Measurements from ENCODE around the gene PRMT1.

DNA sequence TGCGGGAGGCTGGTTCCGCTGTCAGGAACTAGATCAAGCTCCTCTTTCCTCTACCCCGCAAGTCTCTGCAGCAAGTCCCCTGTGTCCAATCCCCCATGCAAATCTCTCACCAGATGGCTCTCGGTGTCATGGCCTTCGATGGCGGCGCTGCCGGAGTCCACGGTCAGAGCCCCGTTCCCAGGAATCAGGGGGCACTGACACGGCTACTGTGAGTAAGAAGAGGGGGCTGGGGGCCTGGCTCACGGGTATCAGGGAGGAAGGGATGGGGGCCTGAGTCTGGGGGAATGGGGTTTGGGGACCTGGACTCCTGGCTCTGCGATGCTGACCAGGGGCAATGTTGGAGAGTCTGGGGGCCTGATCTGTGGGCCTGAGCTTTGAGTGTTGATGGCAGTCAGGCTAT is 31.1 kb upstream of the PRMT1 start:
- TF ChIP-seq, protein P1, sequence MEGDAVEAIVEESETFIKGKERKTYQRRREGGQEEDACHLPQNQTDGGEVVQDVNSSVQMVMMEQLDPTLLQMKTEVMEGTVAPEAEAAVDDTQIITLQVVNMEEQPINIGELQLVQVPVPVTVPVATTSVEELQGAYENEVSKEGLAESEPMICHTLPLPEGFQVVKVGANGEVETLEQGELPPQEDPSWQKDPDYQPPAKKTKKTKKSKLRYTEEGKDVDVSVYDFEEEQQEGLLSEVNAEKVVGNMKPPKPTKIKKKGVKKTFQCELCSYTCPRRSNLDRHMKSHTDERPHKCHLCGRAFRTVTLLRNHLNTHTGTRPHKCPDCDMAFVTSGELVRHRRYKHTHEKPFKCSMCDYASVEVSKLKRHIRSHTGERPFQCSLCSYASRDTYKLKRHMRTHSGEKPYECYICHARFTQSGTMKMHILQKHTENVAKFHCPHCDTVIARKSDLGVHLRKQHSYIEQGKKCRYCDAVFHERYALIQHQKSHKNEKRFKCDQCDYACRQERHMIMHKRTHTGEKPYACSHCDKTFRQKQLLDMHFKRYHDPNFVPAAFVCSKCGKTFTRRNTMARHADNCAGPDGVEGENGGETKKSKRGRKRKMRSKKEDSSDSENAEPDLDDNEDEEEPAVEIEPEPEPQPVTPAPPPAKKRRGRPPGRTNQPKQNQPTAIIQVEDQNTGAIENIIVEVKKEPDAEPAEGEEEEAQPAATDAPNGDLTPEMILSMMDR (IDR thresholded peaks at IDR 0.05; ENCODE audit: insufficient read depth, low read depth, low read length): no peak
- TF ChIP-seq EZH2 (IDR thresholded peaks at IDR 0.05; ENCODE audit: insufficient read depth, low read length): no peak

All from astrocyte (in vitro differentiated cells and primary cell).